ENCODE data around the gene UTP3. TPM values are rescaled to one million over a fixed set of nuclear protein-coding genes. Genes with fewer than 3 reads are reported as not detected.

Gene UTP3
- total and polyA plus RNA-seq, 2 donors (not counting 3 experiments of a cell fraction or from before 2014, with no cell fraction given) = 8.7 to 32.8 TPM

DNA sequence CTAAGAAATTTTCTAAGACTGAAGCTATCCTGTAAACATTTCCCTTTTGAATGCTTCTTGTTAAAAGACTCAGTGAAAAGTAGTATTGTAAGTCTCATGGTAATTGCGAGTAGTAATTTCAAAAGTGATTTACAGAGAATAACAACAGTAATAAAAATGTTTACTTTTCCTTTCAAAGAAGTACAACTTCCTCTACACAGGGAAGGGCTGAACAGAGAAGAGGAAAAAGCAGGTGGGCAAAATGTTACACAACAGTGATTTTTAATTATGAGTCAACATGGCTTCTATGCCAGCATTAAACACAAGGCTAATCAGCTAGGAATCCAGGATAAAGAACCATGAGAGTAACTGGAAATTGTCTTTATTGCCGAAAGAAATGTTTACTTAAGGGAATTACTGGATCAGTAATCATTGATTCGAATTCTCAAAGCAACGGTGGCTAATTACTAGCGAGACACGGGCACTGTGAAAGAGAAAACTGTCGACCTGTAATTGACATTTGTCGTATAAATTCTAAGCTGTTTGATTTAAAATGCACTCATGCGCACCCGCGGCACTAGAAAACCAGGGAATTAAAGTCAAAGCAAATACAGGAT lies 15.4 kb downstream of the UTP3 start:
- dilution Hi-C loops (cut with MboI; ENCODE audit: extremely low pct_ligation_motif_present, low sequenced_read_pairs) (no loop called here), intact Hi-C loops (cut with micrococcal nuclease) (loop anchor here (1.0 kb wide), 2 partner anchors 15 to 199 kb away; partner anchors contain the start of genes MOB1B and UTP3)
- TF ChIP-seq GATA2 (IDR thresholded peaks at IDR 0.05; ENCODE audit: insufficient read depth, insufficient read length, low read depth, low read length) = no peak
- TF ChIP-seq EZH2 (IDR thresholded peaks at IDR 0.05; ENCODE audit: borderline replicate concordance, low read depth, low read length, severe bottlenecking) = no peak
- TF ChIP-seq FOS (IDR thresholded peaks at IDR 0.05; ENCODE audit: borderline replicate concordance, insufficient read depth, low read length) = peak; percentile 15
- TF ChIP-seq MYC (IDR thresholded peaks at IDR 0.05; ENCODE audit: low read depth, low read length) = no peak
- Histone ChIP-seq H4K20me1 (replicated peaks; ENCODE audit: control insufficient read depth, extremely low read depth, insufficient read depth, low read length) (no peaks in the 10 kb centered on the region), H2AFZ (ENCODE audit: low read depth, low read length) (peak overlapping the region; percentile 100), H3K27me3 (ENCODE audit: control insufficient read depth in 2 of 2, insufficient read depth in 2 of 2, low read length in 2 of 2) (no peaks in the 10 kb centered on the region), H3K36me3 (ENCODE audit: control insufficient read depth in 2 of 2, extremely low read depth in 1 of 2, insufficient read depth in 2 of 2, low read length in 2 of 2) (no peaks in the 10 kb centered on the region), H3K27ac (ENCODE audit: insufficient read depth, low read depth, low read length) (peak overlapping the region; percentile 85), H3K4me1 (ENCODE audit: control insufficient read depth, extremely low read depth, insufficient read depth, low read length) (peaks cover 20% of the 10 kb centered on the region), H3K9me3 (replicated peaks; ENCODE audit: control insufficient read depth, insufficient read depth, low read length) (no peaks in the 10 kb centered on the region), H3K9me1 (replicated peaks; ENCODE audit: control insufficient read depth, extremely low read depth, insufficient read depth, low read length) (peaks cover 3% of the 10 kb centered on the region), H3K9ac (replicated peaks; ENCODE audit: extremely low read depth, insufficient read depth, low read length) (peak overlapping the region; percentile 86), H3K4me2 (ENCODE audit: insufficient read depth, low read length) (peak overlapping the region; percentile 100), H3K79me2 (ENCODE audit: control insufficient read depth, insufficient read depth, low read length) (peaks cover 28% of the 10 kb centered on the region), H3K4me3 (replicated peaks in 1 of 3; ENCODE audit: insufficient read depth in 1 of 3, low read depth in 1 of 3, low read length in 3 of 3) (peak overlapping the region; percentile 73 to 93 (median 81))
- no TSS peak for BruUV-seq (replicated peaks)
- ChIA-PET CTCF (interaction anchor here (0.9 to 4.2 kb wide), 13 partner anchors 11 to 481 kb away, joined by 3 to 25 read pairs (median 5); partner anchors contain the start of genes DCK, GRSF1 and UTP3), POLR2A (interaction anchor here (0.6 to 2.2 kb wide), 3 partner anchors 15 to 125 kb away, joined by 3 to 12 read pairs (median 6); partner anchors contain the start of gene UTP3)
- peak; percentile 67 for DNase-seq (ENCODE audit: low read depth, low spot score)
- peak; percentile 38 for FAIRE-seq

DNA sequence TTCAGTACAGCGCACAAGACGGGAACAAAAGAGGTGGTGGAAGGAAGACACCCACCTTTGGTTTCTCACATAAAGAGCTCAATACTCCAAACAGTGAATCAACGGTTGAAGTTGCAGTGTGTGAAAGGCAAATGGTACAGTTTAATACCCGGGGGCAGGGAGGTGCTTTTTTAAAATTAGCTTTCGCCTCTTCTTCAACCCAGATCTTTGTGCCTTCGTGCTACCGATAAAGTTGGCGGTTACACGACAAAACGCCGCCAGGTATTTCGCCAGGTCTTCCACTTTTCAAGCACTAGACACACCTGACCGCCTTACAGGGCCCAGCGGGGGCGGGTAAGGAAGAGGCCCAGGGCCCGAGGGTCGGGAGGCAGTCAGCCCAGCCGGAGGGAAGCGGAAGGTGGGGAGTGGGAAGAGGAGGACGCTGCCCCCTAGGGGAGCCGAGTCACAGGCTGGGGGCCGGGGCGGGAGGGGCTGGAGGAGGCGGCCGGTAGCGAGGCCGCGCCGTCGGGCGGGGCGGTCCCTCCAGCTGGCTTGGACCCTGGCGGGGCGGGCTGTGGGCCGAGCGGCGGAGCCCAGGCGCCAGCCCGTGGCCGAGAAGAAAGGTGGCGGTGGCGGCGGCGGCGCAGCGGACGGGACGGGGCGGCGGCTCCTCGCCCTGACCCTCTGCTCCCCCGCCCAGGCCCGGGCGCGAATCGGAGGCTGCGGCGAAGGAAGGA lies 16.0 kb downstream of the UTP3 start:
- peak overlapping the region; percentile 85 for H3K27ac ChIP-seq (ENCODE audit: insufficient read depth, low read depth, low read length)
- H3K9me1 ChIP-seq (replicated peaks; ENCODE audit: control insufficient read depth, extremely low read depth, insufficient read depth, low read length) = peaks cover 3% of the 10 kb centered on the region
- H4K20me1 ChIP-seq (replicated peaks; ENCODE audit: control insufficient read depth, extremely low read depth, insufficient read depth, low read length) = no peaks in the 10 kb centered on the region
- H3K4me2 ChIP-seq (ENCODE audit: insufficient read depth, low read length) = peak overlapping the region; percentile 100
- TF ChIP-seq FOS (IDR thresholded peaks at IDR 0.05; ENCODE audit: borderline replicate concordance, insufficient read depth, low read length) (no peak), EZH2 (IDR thresholded peaks at IDR 0.05; ENCODE audit: borderline replicate concordance, low read depth, low read length, severe bottlenecking) (no peak), POLR2A (IDR thresholded peaks at IDR 0.05; ENCODE audit: low read depth, low read length) (peak; percentile 27), GATA2 (IDR thresholded peaks at IDR 0.05; ENCODE audit: insufficient read depth, insufficient read length, low read depth, low read length) (no peak), JUN (IDR thresholded peaks at IDR 0.05; ENCODE audit: borderline replicate concordance, insufficient read depth, insufficient read length, low read depth) (no peak), MYC (IDR thresholded peaks at IDR 0.05; ENCODE audit: low read depth, low read length) (no peak), POLR2AphosphoS5 (IDR thresholded peaks at IDR 0.05; ENCODE audit: insufficient read depth, low read depth, low read length) (peak; percentile 48)
- TF ChIP-seq, protein P1, sequence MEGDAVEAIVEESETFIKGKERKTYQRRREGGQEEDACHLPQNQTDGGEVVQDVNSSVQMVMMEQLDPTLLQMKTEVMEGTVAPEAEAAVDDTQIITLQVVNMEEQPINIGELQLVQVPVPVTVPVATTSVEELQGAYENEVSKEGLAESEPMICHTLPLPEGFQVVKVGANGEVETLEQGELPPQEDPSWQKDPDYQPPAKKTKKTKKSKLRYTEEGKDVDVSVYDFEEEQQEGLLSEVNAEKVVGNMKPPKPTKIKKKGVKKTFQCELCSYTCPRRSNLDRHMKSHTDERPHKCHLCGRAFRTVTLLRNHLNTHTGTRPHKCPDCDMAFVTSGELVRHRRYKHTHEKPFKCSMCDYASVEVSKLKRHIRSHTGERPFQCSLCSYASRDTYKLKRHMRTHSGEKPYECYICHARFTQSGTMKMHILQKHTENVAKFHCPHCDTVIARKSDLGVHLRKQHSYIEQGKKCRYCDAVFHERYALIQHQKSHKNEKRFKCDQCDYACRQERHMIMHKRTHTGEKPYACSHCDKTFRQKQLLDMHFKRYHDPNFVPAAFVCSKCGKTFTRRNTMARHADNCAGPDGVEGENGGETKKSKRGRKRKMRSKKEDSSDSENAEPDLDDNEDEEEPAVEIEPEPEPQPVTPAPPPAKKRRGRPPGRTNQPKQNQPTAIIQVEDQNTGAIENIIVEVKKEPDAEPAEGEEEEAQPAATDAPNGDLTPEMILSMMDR (IDR thresholded peaks at IDR 0.05; ENCODE audit: extremely low read depth in 1 of 2, insufficient read depth in 1 of 2, low read depth in 1 of 2, low read length in 2 of 2) = peak in 1 of 2 donors; percentile 51
- TF ChIP-seq, protein P2, sequence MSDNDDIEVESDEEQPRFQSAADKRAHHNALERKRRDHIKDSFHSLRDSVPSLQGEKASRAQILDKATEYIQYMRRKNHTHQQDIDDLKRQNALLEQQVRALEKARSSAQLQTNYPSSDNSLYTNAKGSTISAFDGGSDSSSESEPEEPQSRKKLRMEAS (IDR thresholded peaks at IDR 0.05; ENCODE audit: insufficient read depth, insufficient read length) = no peak
- POLR2A ChIA-PET = interaction anchor here (0.6 to 2.2 kb wide), 4 partner anchors 15 to 198 kb away, joined by 3 to 12 read pairs (median 4); partner anchors contain the start of genes MOB1B and UTP3
- peak overlapping the region; percentile 86 for H3K9ac ChIP-seq (replicated peaks; ENCODE audit: extremely low read depth, insufficient read depth, low read length)
- H3K27me3 ChIP-seq (ENCODE audit: control insufficient read depth in 2 of 2, insufficient read depth in 2 of 2, low read length in 2 of 2) = no peaks in the 10 kb centered on the region
- H3K36me3 ChIP-seq (ENCODE audit: control insufficient read depth in 2 of 2, extremely low read depth in 1 of 2, insufficient read depth in 2 of 2, low read length in 2 of 2) = no peaks in the 10 kb centered on the region
- intact Hi-C loops (cut with micrococcal nuclease) (loop anchor here (1.0 kb wide), 2 partner anchors 16 to 198 kb away; partner anchors contain the start of genes MOB1B and UTP3), dilution Hi-C loops (cut with MboI; ENCODE audit: extremely low pct_ligation_motif_present, low sequenced_read_pairs) (no loop called here)
- H3K4me1 ChIP-seq (ENCODE audit: control insufficient read depth, extremely low read depth, insufficient read depth, low read length) = peaks cover 20% of the 10 kb centered on the region
- BruUV-seq (replicated peaks) = TSS peak; percentile 86
- CTCF ChIA-PET = interaction anchor here (0.8 to 4.2 kb wide), 16 partner anchors 11 to 480 kb away, joined by 3 to 25 read pairs (median 4); partner anchors contain the start of genes DCK, GRSF1, RUFY3 and UTP3
- peak; percentile 81 for DNase-seq (ENCODE audit: low read depth, low spot score)
- H3K4me3 ChIP-seq (replicated peaks in 1 of 3; ENCODE audit: insufficient read depth in 1 of 3, low read depth in 1 of 3, low read length in 3 of 3) = peak overlapping the region; percentile 73 to 93 (median 89)
- H2AFZ ChIP-seq (ENCODE audit: low read depth, low read length) = peak overlapping the region; percentile 100
- no peaks in the 10 kb centered on the region for H3K9me3 ChIP-seq (replicated peaks; ENCODE audit: control insufficient read depth, insufficient read depth, low read length)
- peaks cover 34% of the 10 kb centered on the region for H3K79me2 ChIP-seq (ENCODE audit: control insufficient read depth, insufficient read depth, low read length)
- FAIRE-seq = peak; percentile 33

Data from endothelial cell of umbilical vein (primary cell).